MM.1S (cell line): ENCODE measurements around the gene PPP2R2C.

ENCODE experiments used
- DNase-seq: peaks from one replicate; pipeline ENCODE4 v3.0.0-alpha.2; 2015
- H2AFZ ChIP-seq: fragments of 300-600 bp; sonication (generic); 2 replicates; pipeline ENCODE4 v1.6.0; 2016; ENCODE audit warnings: antibody characterized with exemption, low read length
- H3F3A ChIP-seq: fragments of 300-600 bp; sonication (generic); 2 replicates; pipeline ENCODE4 v1.6.1; 2016; ENCODE audit warnings: mild to moderate bottlenecking, antibody characterized with exemption, low read length, moderate library complexity, mixed read lengths; ENCODE audit not compliant: insufficient read depth
- H3K27ac ChIP-seq: fragments of 300-600 bp; sonication (generic); 2 replicates; pipeline ENCODE4 v1.5.1; 2016; ENCODE audit warnings: mild to moderate bottlenecking, low read length
- H3K27me3 ChIP-seq: fragments of 300-600 bp; sonication (generic); replicated peaks from 2 replicates; pipeline ENCODE4 v1.6.0; 2016; ENCODE audit warnings: low read length; ENCODE audit not compliant: insufficient read depth
- H3K36me3 ChIP-seq: fragments of 300-600 bp; sonication (generic); replicated peaks from 2 replicates; pipeline ENCODE4 v1.6.1; 2016; ENCODE audit warnings: mild to moderate bottlenecking, low read length, mixed read lengths; ENCODE audit not compliant: insufficient read depth
- H3K4me1 ChIP-seq: fragments of 300-600 bp; sonication (generic); 2 replicates; pipeline ENCODE4 v1.6.1; 2016; ENCODE audit warnings: low read length, mixed read lengths
- H3K4me2 ChIP-seq: fragments of 300-600 bp; sonication (generic); 2 replicates; pipeline ENCODE4 v1.6.0; 2016; ENCODE audit warnings: low read depth, low read length
- H3K4me3 ChIP-seq: fragments of 300-600 bp; sonication (generic); 2 replicates; pipeline ENCODE4 v1.5.1; 2016; ENCODE audit warnings: low read length, mixed read lengths
- H3K79me2 ChIP-seq: fragments of 300-600 bp; sonication (generic); 2 replicates; pipeline ENCODE4 v1.6.1; 2016; ENCODE audit warnings: mixed run types, low read length, mixed read lengths
- H3K9ac ChIP-seq: fragments of 300-600 bp; sonication (generic); 2 replicates; pipeline ENCODE4 v1.6.1; 2016; ENCODE audit warnings: low read length, mixed read lengths
- H3K9me2 ChIP-seq: fragments of 300-600 bp; sonication (generic); replicated peaks from 2 replicates; pipeline ENCODE4 v1.6.1; 2016; ENCODE audit warnings: mild to moderate bottlenecking, low read length, mixed read lengths; ENCODE audit not compliant: insufficient read depth
- H3K9me3 ChIP-seq: fragments of 300-600 bp; sonication (generic); replicated peaks from 2 replicates; pipeline ENCODE4 v1.6.1; 2016; ENCODE audit warnings: mild to moderate bottlenecking, low read length, mixed read lengths; ENCODE audit not compliant: insufficient read depth
- H4K20me1 ChIP-seq: fragments of 300-600 bp; sonication (generic); 2 replicates; pipeline ENCODE4 v1.6.1; 2016; ENCODE audit warnings: mild to moderate bottlenecking, low read length, moderate library complexity, mixed read lengths; ENCODE audit not compliant: insufficient read depth
- CTCF ChIP-seq: fragments of 300-600 bp; sonication (generic); IDR thresholded peaks from 2 replicates; pipeline ENCODE4 v1.5.1; 2016; ENCODE audit warnings: antibody characterized with exemption, low read length, mixed read lengths
- EZH2 ChIP-seq: fragments of 300-600 bp; sonication (generic); optimal IDR thresholded peaks from 2 replicates; pipeline ENCODE3; 2017; ENCODE audit warnings: low read depth, mild to moderate bottlenecking, antibody characterized with exemption, low read length, mixed read lengths
- EZH2phosphoT487 ChIP-seq: fragments of 300-600 bp; sonication (generic); IDR thresholded peaks from 2 replicates; pipeline ENCODE4 v1.6.1; 2018; ENCODE audit warnings: antibody characterized with exemption, low read length

PPP2R2C gene

GRCh38 chr4:6272863-6273660, 199.4 kb downstream of the PPP2R2C start:
- TF ChIP-seq CTCF (no peak), EZH2phosphoT487 (no peak)

GRCh38 chr4:6271701-6272465, 200.5 kb downstream of the PPP2R2C start:
- Histone ChIP-seq H3F3A (no peaks in the 10 kb centered on the region), H3K36me3 (no peaks in the 10 kb centered on the region), H3K27ac (no peak overlapping the region), H3K27me3 (no peaks in the 10 kb centered on the region), H2AFZ (no peak overlapping the region), H3K9me3 (no peaks in the 10 kb centered on the region), H3K4me3 (no peak overlapping the region), H3K9me2 (no peaks in the 10 kb centered on the region), H3K4me1 (peaks cover 5% of the 10 kb centered on the region), H3K79me2 (peaks cover 11% of the 10 kb centered on the region), H3K4me2 (no peak overlapping the region), H4K20me1 (no peaks in the 10 kb centered on the region), H3K9ac (no peak overlapping the region)
- no peak for DNase-seq
- TF ChIP-seq CTCF (no peak), EZH2phosphoT487 (no peak), EZH2 (no peak)

More at GRCh38 chr4:6272863-6273660, 199.4 kb downstream of the PPP2R2C start:
- Histone ChIP-seq H3K9me2 (no peaks in the 10 kb centered on the region), H3F3A (peaks cover 2% of the 10 kb centered on the region; the same call in 1 of the 2 replicates), H3K27ac (no peak overlapping the region), H3K9me3 (no peaks in the 10 kb centered on the region), H4K20me1 (no peaks in the 10 kb centered on the region), H3K36me3 (no peaks in the 10 kb centered on the region), H3K4me3 (no peak overlapping the region), H3K79me2 (peaks cover 11% of the 10 kb centered on the region), H2AFZ (no peak overlapping the region), H3K4me1 (peaks cover 14% of the 10 kb centered on the region), H3K9ac (no peak overlapping the region), H3K27me3 (no peaks in the 10 kb centered on the region), H3K4me2 (no peak overlapping the region)
- no peak for DNase-seq

- DNase-seq = no peak
- no peak overlapping the region for H3K4me2 ChIP-seq
- no peaks in the 10 kb centered on the region for H3K9me2 ChIP-seq
- H3K79me2 ChIP-seq = peaks cover 11% of the 10 kb centered on the region
- no peaks in the 10 kb centered on the region for H3K36me3 ChIP-seq
- no peak overlapping the region for H3K27ac ChIP-seq
- H3K27me3 ChIP-seq = no peaks in the 10 kb centered on the region
- no peak overlapping the region for H2AFZ ChIP-seq
- H3K9ac ChIP-seq = no peak overlapping the region
- no peak overlapping the region for H3K4me3 ChIP-seq
- H3K4me1 ChIP-seq = peaks cover 5% of the 10 kb centered on the region
- no peaks in the 10 kb centered on the region for H3F3A ChIP-seq
- no peaks in the 10 kb centered on the region for H3K9me3 ChIP-seq
- TF ChIP-seq EZH2 (no peak), EZH2phosphoT487 (no peak), CTCF (no peak)
- H4K20me1 ChIP-seq = no peaks in the 10 kb centered on the region
Measured at GRCh38 chr4:6271206-6271605, 201.2 kb downstream of the PPP2R2C start.
